ENCODE data around the gene ISG20. TPM values are rescaled to one million over a fixed set of nuclear protein-coding genes. Genes with fewer than 3 reads are reported as not detected.
"Not testable (repeated sequence)": the region's sequence is repeated elsewhere in the genome, so short reads cannot be mapped to it uniquely, and the experiment has no call there.

Gene ISG20
- total RNA-seq, 1 experiment from 2014 or later: 75.6 TPM

DNA sequence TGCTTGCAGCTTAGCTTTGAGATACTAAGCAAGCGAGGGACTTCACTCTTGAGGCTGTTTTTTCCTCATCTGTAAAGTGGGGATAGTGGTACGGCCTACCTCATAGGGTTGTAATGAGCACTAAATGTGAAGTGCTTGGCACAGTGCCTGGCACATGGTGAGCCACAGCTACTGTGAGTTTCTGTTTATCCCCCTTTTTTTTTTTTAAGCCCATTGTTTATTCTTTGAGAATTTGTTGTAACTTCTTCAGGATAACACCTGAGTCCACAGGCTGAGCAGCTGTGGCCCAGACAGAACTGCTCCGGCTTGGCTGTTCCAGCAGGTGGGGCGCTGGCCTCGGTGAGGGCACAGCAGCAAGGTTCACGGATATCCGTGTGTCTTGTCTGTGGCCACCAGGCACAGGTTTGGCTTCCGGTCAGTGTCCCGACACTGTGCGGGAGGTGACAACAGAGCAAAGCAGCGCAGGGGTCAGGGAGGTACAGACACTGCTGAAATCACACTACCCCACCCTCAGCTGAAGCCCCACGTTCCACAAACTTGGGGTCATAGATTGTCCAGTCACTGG, 7.3 kb upstream of the ISG20 start:
- peaks cover 42% of the 10 kb centered on the region for H3K4me1 Mint-ChIP-seq (ENCODE audit: low read depth, unreplicated experiment)
- no peaks in the 10 kb centered on the region for H3K27me3 Mint-ChIP-seq (ENCODE audit: unreplicated experiment)
- intact Hi-C loops (cut with micrococcal nuclease; ENCODE audit: unreplicated experiment): no loop called here
- H3K9me3 Mint-ChIP-seq (ENCODE audit: low read depth, unreplicated experiment): no peaks in the 10 kb centered on the region
- BruUV-seq (replicated peaks): no TSS peak
- H3K27ac Mint-ChIP-seq (ENCODE audit: unreplicated experiment): no peak overlapping the region
- no peak overlapping the region for H3K4me3 Mint-ChIP-seq (ENCODE audit: low read depth, unreplicated experiment)
- peaks cover 54% of the 10 kb centered on the region for H3K36me3 Mint-ChIP-seq (ENCODE audit: insufficient read depth, unreplicated experiment)
- no peak for DNase-seq
- TF ChIP-seq, protein P1, sequence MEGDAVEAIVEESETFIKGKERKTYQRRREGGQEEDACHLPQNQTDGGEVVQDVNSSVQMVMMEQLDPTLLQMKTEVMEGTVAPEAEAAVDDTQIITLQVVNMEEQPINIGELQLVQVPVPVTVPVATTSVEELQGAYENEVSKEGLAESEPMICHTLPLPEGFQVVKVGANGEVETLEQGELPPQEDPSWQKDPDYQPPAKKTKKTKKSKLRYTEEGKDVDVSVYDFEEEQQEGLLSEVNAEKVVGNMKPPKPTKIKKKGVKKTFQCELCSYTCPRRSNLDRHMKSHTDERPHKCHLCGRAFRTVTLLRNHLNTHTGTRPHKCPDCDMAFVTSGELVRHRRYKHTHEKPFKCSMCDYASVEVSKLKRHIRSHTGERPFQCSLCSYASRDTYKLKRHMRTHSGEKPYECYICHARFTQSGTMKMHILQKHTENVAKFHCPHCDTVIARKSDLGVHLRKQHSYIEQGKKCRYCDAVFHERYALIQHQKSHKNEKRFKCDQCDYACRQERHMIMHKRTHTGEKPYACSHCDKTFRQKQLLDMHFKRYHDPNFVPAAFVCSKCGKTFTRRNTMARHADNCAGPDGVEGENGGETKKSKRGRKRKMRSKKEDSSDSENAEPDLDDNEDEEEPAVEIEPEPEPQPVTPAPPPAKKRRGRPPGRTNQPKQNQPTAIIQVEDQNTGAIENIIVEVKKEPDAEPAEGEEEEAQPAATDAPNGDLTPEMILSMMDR (IDR thresholded peaks at IDR 0.05; ENCODE audit: unreplicated experiment): no peak
- CTCF ChIA-PET: no interaction called here

DNA sequence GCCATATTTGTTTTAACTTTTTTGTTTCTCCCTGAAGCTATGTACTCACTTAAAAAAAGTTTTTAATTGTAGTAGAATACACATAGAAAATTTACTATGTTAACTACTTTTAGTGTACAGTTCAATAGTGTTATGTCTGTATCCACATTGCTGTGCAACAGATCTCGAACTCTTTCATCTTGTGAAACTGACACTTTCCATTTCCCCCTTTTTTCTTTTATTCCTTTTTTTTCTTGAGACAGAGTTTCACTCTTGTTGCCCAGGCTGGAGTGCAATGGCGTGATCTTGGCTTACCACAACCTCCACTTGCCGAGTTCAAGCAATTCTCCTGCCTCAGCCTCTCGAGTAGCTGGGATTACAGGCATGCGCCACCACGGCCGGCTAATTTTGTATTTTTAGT, 6.0 kb upstream of the ISG20 start:
- Mint-ChIP-seq H3K4me1 (ENCODE audit: low read depth, unreplicated experiment) (peaks cover 46% of the 10 kb centered on the region), H3K36me3 (ENCODE audit: insufficient read depth, unreplicated experiment) (peaks cover 55% of the 10 kb centered on the region)
- BruUV-seq (replicated peaks); DNase-seq; H3K27me3 Mint-ChIP-seq (ENCODE audit: unreplicated experiment); H3K4me3 Mint-ChIP-seq (ENCODE audit: low read depth, unreplicated experiment); H3K9me3 Mint-ChIP-seq (ENCODE audit: low read depth, unreplicated experiment); H3K27ac Mint-ChIP-seq (ENCODE audit: unreplicated experiment); CTCF ChIA-PET; intact Hi-C loops (cut with micrococcal nuclease; ENCODE audit: unreplicated experiment): not testable (repeated sequence)

DNA sequence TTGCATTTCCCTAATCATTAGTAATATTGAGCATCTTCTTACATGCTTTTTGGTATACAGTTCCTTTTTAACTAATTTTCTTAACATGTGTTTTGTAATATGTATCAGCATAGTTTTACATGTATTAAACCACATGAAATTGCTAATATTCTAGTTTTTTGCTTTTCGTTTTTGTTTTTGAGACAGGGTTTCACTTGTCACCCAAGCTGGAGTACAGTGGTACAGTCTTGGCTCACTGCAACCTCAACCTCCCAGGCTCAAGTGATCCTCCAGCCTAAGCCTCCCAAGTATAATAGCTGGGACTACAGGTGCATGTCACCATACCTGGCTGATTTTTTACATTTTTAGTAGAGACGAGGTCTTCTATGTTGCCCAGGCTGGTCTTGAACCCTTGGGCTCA, 4.4 kb upstream of the ISG20 start:
- intact Hi-C loops (cut with micrococcal nuclease; ENCODE audit: unreplicated experiment): no loop called here
- H3K4me1 Mint-ChIP-seq (ENCODE audit: low read depth, unreplicated experiment): peaks cover 49% of the 10 kb centered on the region
- DNase-seq: no peak
- CTCF ChIA-PET: interaction anchor here (0.7 to 1.7 kb wide), 2 partner anchors 10 to 522 kb away, joined by 4 to 8 read pairs; no protein-coding TSS in a partner anchor
- TF ChIP-seq, protein P1 (IDR thresholded peaks at IDR 0.05; ENCODE audit: unreplicated experiment): no peak
- H3K27me3 Mint-ChIP-seq (ENCODE audit: unreplicated experiment): no peaks in the 10 kb centered on the region
- no peaks in the 10 kb centered on the region for H3K9me3 Mint-ChIP-seq (ENCODE audit: low read depth, unreplicated experiment)
- no peak overlapping the region for H3K4me3 Mint-ChIP-seq (ENCODE audit: low read depth, unreplicated experiment)
- no TSS peak for BruUV-seq (replicated peaks)
- peaks cover 59% of the 10 kb centered on the region for H3K36me3 Mint-ChIP-seq (ENCODE audit: insufficient read depth, unreplicated experiment)
- no peak overlapping the region for H3K27ac Mint-ChIP-seq (ENCODE audit: unreplicated experiment)

DNA sequence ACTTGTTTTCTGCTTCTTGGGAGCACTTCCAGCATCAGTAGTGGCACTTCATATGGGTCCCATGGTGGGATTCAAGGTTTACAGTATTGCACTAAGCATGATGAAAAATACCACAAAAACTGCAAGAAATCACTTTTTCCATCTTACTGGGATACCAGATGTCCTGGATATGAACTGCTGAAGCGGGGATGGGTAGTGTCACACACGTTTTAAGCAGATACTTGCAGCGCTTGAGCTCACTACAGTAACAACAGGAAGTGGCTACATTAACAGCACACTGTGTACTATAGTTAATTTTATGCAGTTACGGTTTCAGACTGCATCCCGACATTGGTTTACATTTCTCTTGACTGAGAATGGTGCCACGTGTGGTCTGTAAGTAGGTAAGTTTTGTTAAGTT, 3.5 kb upstream of the ISG20 start:
- H3K9me3 Mint-ChIP-seq (ENCODE audit: low read depth, unreplicated experiment): no peaks in the 10 kb centered on the region
- H3K27ac Mint-ChIP-seq (ENCODE audit: unreplicated experiment): no peak overlapping the region
- CTCF ChIA-PET: interaction anchor here (0.9 to 1.7 kb wide), 3 partner anchors 11 to 20 kb away, joined by 3 to 4 read pairs (median 4); no protein-coding TSS in a partner anchor
- H3K36me3 Mint-ChIP-seq (ENCODE audit: insufficient read depth, unreplicated experiment): peaks cover 61% of the 10 kb centered on the region
- intact Hi-C loops (cut with micrococcal nuclease; ENCODE audit: unreplicated experiment): no loop called here
- peaks cover 49% of the 10 kb centered on the region for H3K4me1 Mint-ChIP-seq (ENCODE audit: low read depth, unreplicated experiment)
- no peaks in the 10 kb centered on the region for H3K27me3 Mint-ChIP-seq (ENCODE audit: unreplicated experiment)
- TF ChIP-seq, protein P1 (IDR thresholded peaks at IDR 0.05; ENCODE audit: unreplicated experiment): no peak
- H3K4me3 Mint-ChIP-seq (ENCODE audit: low read depth, unreplicated experiment): no peak overlapping the region
- DNase-seq: no peak
- no TSS peak for BruUV-seq (replicated peaks)

DNA sequence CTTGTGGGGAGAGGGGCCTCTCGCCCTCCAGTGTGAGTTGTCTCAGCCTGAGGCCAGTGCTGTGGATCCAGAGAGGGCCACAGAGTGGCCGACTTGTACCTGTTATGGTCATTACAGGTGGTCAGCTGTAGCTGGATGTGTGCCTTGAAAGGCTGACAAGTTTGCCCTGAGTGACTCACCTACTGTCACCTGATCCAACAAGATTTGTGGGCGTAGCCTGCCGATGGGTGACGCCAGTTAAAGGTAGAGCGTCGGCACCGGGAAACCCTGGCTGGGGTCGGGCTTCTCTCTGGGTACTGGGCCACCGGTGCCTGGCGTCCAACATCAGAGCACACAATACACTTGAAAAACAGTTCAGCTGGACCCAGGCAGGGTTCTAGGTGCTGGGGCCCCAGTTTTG, 2.8 kb upstream of the ISG20 start:
- no TSS peak for BruUV-seq (replicated peaks)
- peak; percentile 84 for DNase-seq
- peaks cover 49% of the 10 kb centered on the region for H3K4me1 Mint-ChIP-seq (ENCODE audit: low read depth, unreplicated experiment)
- H3K9me3 Mint-ChIP-seq (ENCODE audit: low read depth, unreplicated experiment): no peaks in the 10 kb centered on the region
- H3K36me3 Mint-ChIP-seq (ENCODE audit: insufficient read depth, unreplicated experiment): peaks cover 56% of the 10 kb centered on the region
- TF ChIP-seq, protein P1 (IDR thresholded peaks at IDR 0.05; ENCODE audit: unreplicated experiment): no peak
- H3K27me3 Mint-ChIP-seq (ENCODE audit: unreplicated experiment): no peaks in the 10 kb centered on the region
- CTCF ChIA-PET: interaction anchor here (0.9 to 1.7 kb wide), 3 partner anchors 11 to 21 kb away, joined by 3 to 4 read pairs (median 4); no protein-coding TSS in a partner anchor
- H3K4me3 Mint-ChIP-seq (ENCODE audit: low read depth, unreplicated experiment): peak overlapping the region; percentile 76
- peak overlapping the region; percentile 93 for H3K27ac Mint-ChIP-seq (ENCODE audit: unreplicated experiment)
- intact Hi-C loops (cut with micrococcal nuclease; ENCODE audit: unreplicated experiment): no loop called here
